Heart left ventricle (tissue), 13 donors: ENCODE measurements around the gene RNF150.

Source experiments
- CTCF ChIP-seq, 12 donors: fragments of 200-600 bp; sonication (generic) in 4 of 12; IDR thresholded peaks; one replicate each; pipeline versions ENCODE4 v1.5.0 to v1.8.0; 2018 to 2022; ENCODE audit warnings: antibody characterized with exemption in 12 of 12, mild to moderate bottlenecking in 5 of 12
- POLR2A ChIP-seq, 2 donors: fragments of 450-650 bp; IDR thresholded peaks; one replicate each; pipeline ENCODE4 v1.6.1; 2017; ENCODE audit warnings: antibody characterized with exemption in 2 of 2, mild to moderate bottlenecking in 2 of 2, moderate library complexity in 2 of 2
- donor health status: ischemic (EF 13 %, LVEDD 7.1; RV severe dilation, severe dysfunction).
- donor health status: DM: no; HTN: yes; CAD: no.
- donor health status: DM: no; HTN: no; CAD: no.
- donor health status: ischemic (EF 25% LVEDD 6.9; RV normal size, moderate dysfunction).
- donor health status: ischemic (EF 25% LVEDD 5.7; RV mildly dilated, moderate dysfunction).
- donor health status: ischemic (EF 35%, LVEDD 5.7; RV mildly dilated, moderate dysfunction).
- donor health status: nonischemic (EF 11% LVEDD 7.7; RV severe dilation, severe dysfunction).
- donor health status: DM: yes; HTN: yes; CAD: no.
- donor health status: PGD.
- donor health status: ischemic (EF 29% LVEDD 5.4; RV normal size, mild dysfunction).
- donor health status: nonischemic (EF 23%, LVEDD 6.1; RV moderate dilation, normal function).

GRCh38 chr4:141179474-141180373 lies 46.5 kb upstream of the RNF150 start:
- TF ChIP-seq CTCF (IDR thresholded peaks at IDR 0.05) (no peak), POLR2A (IDR thresholded peaks at IDR 0.05) (no peak)
